ENCODE measurements around the gene RHOF. TPM values are rescaled to one million over a fixed set of nuclear protein-coding genes. Genes with fewer than 3 reads are reported as not detected.

RHOF gene
- total and polyA plus RNA-seq, 2 of the 13 experiments (the other 11 are each of a cell fraction or from before 2014, with no cell fraction given), result 14.6 to 32.2 TPM

GRCh38 chr12:121748571-121749265, 44.8 kb downstream of the RHOF start (continued):
- peak; percentile 62 for TF ChIP-seq BORCS8-MEF2B (CRISPR knock-in tag; IDR thresholded peaks at IDR 0.05)
- TF ChIP-seq ZHX1 (CRISPR knock-in tag; IDR thresholded peaks at IDR 0.05; ENCODE audit: low read depth), result no peak; the same call in none of the 2 replicates
- no peak for TF ChIP-seq IRX3 (CRISPR knock-in tag; IDR thresholded peaks at IDR 0.05; ENCODE audit: borderline replicate concordance, low read depth)
- TF ChIP-seq MATR3 (CRISPR knock-in tag; IDR thresholded peaks at IDR 0.05), result no peak
- 0 out of 2 replicates have a peak, but pooled peaks have one; percentile 36 for TF ChIP-seq HNF1A (IDR thresholded peaks at IDR 0.05; ENCODE audit: low read depth)
- TF ChIP-seq HNF1A (CRISPR knock-in tag; IDR thresholded peaks at IDR 0.05; ENCODE audit: borderline replicate concordance), result peak; percentile 27; the same call in 1 of the 2 replicates
- TF ChIP-seq NFKBIZ (CRISPR knock-in tag; IDR thresholded peaks at IDR 0.05), result 0 out of 2 replicates have a peak, but pooled peaks have one; percentile 7
- TF ChIP-seq FOXP4 (CRISPR knock-in tag; IDR thresholded peaks at IDR 0.05), result no peak
- TF ChIP-seq MAFK (conservative IDR thresholded peaks at IDR 0.05 in 1 of 2, IDR thresholded peaks at IDR 0.05 in 1 of 2; ENCODE audit: low read length in 2 of 2), result peak; percentile 22 to 35; a peak in 2 of 4 replicates
- TF ChIP-seq RAD51 (IDR thresholded peaks at IDR 0.05; ENCODE audit: borderline replicate concordance), result no peak
- TF ChIP-seq ZNF878 (CRISPR knock-in tag; IDR thresholded peaks at IDR 0.05), result peak; percentile 83; the same call in 1 of the 2 replicates
- TF ChIP-seq ZNF33B (CRISPR knock-in tag; IDR thresholded peaks at IDR 0.05), result no peak
- TF ChIP-seq ZNF281 (CRISPR knock-in tag; IDR thresholded peaks at IDR 0.05; ENCODE audit: borderline replicate concordance), result no peak
- TF ChIP-seq EHMT2 (IDR thresholded peaks at IDR 0.05; ENCODE audit: borderline replicate concordance, low read depth, low read length), result no peak
- peak; percentile 38; the same call in 1 of the 2 replicates for TF ChIP-seq KAT8 (CRISPR knock-in tag; IDR thresholded peaks at IDR 0.05)
- TF ChIP-seq CBX5 (CRISPR knock-in tag; IDR thresholded peaks at IDR 0.05; ENCODE audit: borderline replicate concordance), result peak; percentile 40; the same call in 1 of the 2 replicates
- peak; percentile 29; the same call in 1 of the 2 replicates for TF ChIP-seq MIXL1 (CRISPR knock-in tag; IDR thresholded peaks at IDR 0.05)

All from HepG2 (cell line).